Esophagus muscularis mucosa (tissue), 4 donors: ENCODE results near the gene KMT5B. TPM values are rescaled to one million over a fixed set of nuclear protein-coding genes. Genes with fewer than 3 reads are reported as not detected.

Source experiments
- DNase-seq: peaks from one replicate; pipeline ENCODE4 v3.0.0-alpha.2; 2017; ENCODE audit errors: extremely low spot score
- H3K27ac ChIP-seq, 4 donors: fragments of 200-600 bp; sonication (generic); replicated peaks in 1 of 4; 1 replicate in 3 of 4; 2 replicates in 1 of 4; pipeline ENCODE4 v1.5.1; 2016 to 2019; ENCODE audit warnings: mild to moderate bottlenecking in 1 of 4
- H3K27me3 ChIP-seq, 4 donors: fragments of 200-600 bp; sonication (generic); one replicate each; pipeline versions ENCODE4 v1.5.1 to v1.6.0; 2016 to 2019
- H3K36me3 ChIP-seq, 4 donors: fragments of 200-600 bp; sonication (generic); one replicate each; pipeline ENCODE4 v1.5.1; 2016 to 2019
- H3K4me1 ChIP-seq, 4 donors: fragments of 200-600 bp; sonication (generic); one replicate each; pipeline ENCODE4 v1.5.1; 2016 to 2019
- H3K4me3 ChIP-seq, 4 donors: fragments of 200-600 bp; sonication (generic); 1 replicate in 2 of 4; 2 replicates in 2 of 4; pipeline ENCODE4 v1.5.1; 2016 to 2019; ENCODE audit warnings: mild to moderate bottlenecking in 4 of 4, moderate library complexity in 1 of 4
- H3K9me3 ChIP-seq, 4 donors: fragments of 200-600 bp; sonication (generic); 1 replicate in 3 of 4; 2 replicates in 1 of 4; pipeline ENCODE4 v1.5.1; 2016 to 2019
- CTCF ChIP-seq, 3 experiments: fragments of 200-600 bp in 2 of 3; fragments of 450-650 bp in 1 of 3; sonication (generic) in 2 of 3; IDR thresholded peaks; one replicate each; pipeline ENCODE4 v1.5.1; 2017 to 2019; ENCODE audit warnings: antibody characterized with exemption in 3 of 3, mild to moderate bottlenecking in 2 of 3, moderate library complexity in 1 of 3
- EP300 ChIP-seq: sonication (generic); formaldehyde crosslinking; IDR thresholded peaks from one replicate; pipeline ENCODE4 v1.6.1; 2017; ENCODE audit warnings: antibody characterized with exemption
- POLR2A ChIP-seq: fragments of 450-650 bp; IDR thresholded peaks from one replicate; pipeline ENCODE4 v1.6.1; 2017; ENCODE audit warnings: antibody characterized with exemption, moderate library complexity, mild to moderate bottlenecking, low read depth
- POLR2AphosphoS5 ChIP-seq, 2 donors: sonication (generic); formaldehyde crosslinking; IDR thresholded peaks; one replicate each; pipeline ENCODE4 v1.6.1; 2017; ENCODE audit warnings: antibody characterized with exemption in 2 of 2
- WGBS: methylation state at CpG from one replicate; pipeline ENCODE4 v1.1.5; 2018; 5-methylcytosine and 5-hydroxymethylcytosine counted together
- intact Hi-C: fragments of 100-400 bp; cut with DNase I; formaldehyde crosslinking; loops from one replicate; pipeline ENCODE4 v1.15.1; 2023
- total RNA-seq, 4 donors: library from RNA; depleted of rRNA; stranded (reverse); fragments of >200 nt; gene quantifications; one replicate each; pipeline versions ENCODE4 v1.1.0 to v1.2.1, GENCODE V29; 2016

The KMT5B gene
- total RNA-seq, 4 donors from 2014 or later: 28.7 to 49.4 (median 43.3) TPM

GRCh38 chr11:68242616-68243015, 29.5 kb upstream of the KMT5B start:
- no peak for DNase-seq
- H3K27ac ChIP-seq: no peak overlapping the region
- H3K27me3 ChIP-seq: peaks cover 0 to 3% (median 0%) of the 10 kb centered on the region in 4 donors
- H3K9me3 ChIP-seq: no peaks in the 10 kb centered on the region
- H3K4me1 ChIP-seq: no peaks in the 10 kb centered on the region
- 92% methylated on average over 2 of the region's 2 CpGs for WGBS
- intact Hi-C loops: no loop called here
- H3K4me3 ChIP-seq: no peak overlapping the region
- H3K36me3 ChIP-seq: no peaks in the 10 kb centered on the region
- TF ChIP-seq EP300 (no peak), POLR2A (no peak), POLR2AphosphoS5 (IDR thresholded peaks at IDR 0.05) (no peak), CTCF (IDR thresholded peaks at IDR 0.05) (no peak)

GRCh38 chr11:68231621-68232020, 18.5 kb upstream of the KMT5B start:
- no peaks in the 10 kb centered on the region for H3K4me1 ChIP-seq
- no peak overlapping the region for H3K27ac ChIP-seq
- no peaks in the 10 kb centered on the region for H3K9me3 ChIP-seq
- intact Hi-C loops: no loop called here
- DNase-seq: no peak
- TF ChIP-seq POLR2A: no peak
- no peak for TF ChIP-seq CTCF (IDR thresholded peaks at IDR 0.05)
- TF ChIP-seq EP300: no peak
- no peak for TF ChIP-seq POLR2AphosphoS5 (IDR thresholded peaks at IDR 0.05)
- WGBS: 85% methylated on average over 7 of the region's 7 CpGs
- H3K36me3 ChIP-seq: no peaks in the 10 kb centered on the region
- H3K4me3 ChIP-seq: no peak overlapping the region
- no peaks in the 10 kb centered on the region for H3K27me3 ChIP-seq

GRCh38 chr11:68229601-68230000, 16.5 kb upstream of the KMT5B start:
- no peaks in the 10 kb centered on the region for H3K27me3 ChIP-seq
- H3K27ac ChIP-seq: no peak overlapping the region
- 66% methylated on average over 1 of the region's 1 CpG for WGBS
- no peak for TF ChIP-seq CTCF (IDR thresholded peaks at IDR 0.05)
- TF ChIP-seq POLR2A: no peak
- no peak for TF ChIP-seq EP300
- no peak for TF ChIP-seq POLR2AphosphoS5 (IDR thresholded peaks at IDR 0.05)
- intact Hi-C loops: no loop called here
- H3K9me3 ChIP-seq: no peaks in the 10 kb centered on the region
- DNase-seq: no peak
- no peaks in the 10 kb centered on the region for H3K36me3 ChIP-seq
- no peaks in the 10 kb centered on the region for H3K4me1 ChIP-seq
- H3K4me3 ChIP-seq: no peak overlapping the region

- H3K27ac ChIP-seq: no peak overlapping the region
- H3K9me3 ChIP-seq: no peaks in the 10 kb centered on the region
- TF ChIP-seq EP300 (no peak), POLR2A (no peak), POLR2AphosphoS5 (IDR thresholded peaks at IDR 0.05) (no peak), CTCF (IDR thresholded peaks at IDR 0.05) (no peak)
- H3K4me1 ChIP-seq: no peaks in the 10 kb centered on the region
- no peaks in the 10 kb centered on the region for H3K36me3 ChIP-seq
- no peak overlapping the region for H3K4me3 ChIP-seq
- intact Hi-C loops: no loop called here
- no peaks in the 10 kb centered on the region for H3K27me3 ChIP-seq
- WGBS: 95% methylated on average over 9 of the region's 9 CpGs
- DNase-seq: no peak
Observed at GRCh38 chr11:68226421-68226820, 13.3 kb upstream of the KMT5B start.

GRCh38 chr11:68224606-68225005, 11.5 kb upstream of the KMT5B start:
- intact Hi-C loops: no loop called here
- H3K36me3 ChIP-seq: no peaks in the 10 kb centered on the region
- 94% methylated on average over 11 of the region's 11 CpGs for WGBS

More at GRCh38 chr11:68224606-68225005, 11.5 kb upstream of the KMT5B start:
- no peaks in the 10 kb centered on the region for H3K9me3 ChIP-seq
- no peak overlapping the region for H3K27ac ChIP-seq
- no peak for TF ChIP-seq CTCF (IDR thresholded peaks at IDR 0.05)
- TF ChIP-seq POLR2AphosphoS5 (IDR thresholded peaks at IDR 0.05): no peak
- no peak for TF ChIP-seq EP300
- no peak for TF ChIP-seq POLR2A
- H3K27me3 ChIP-seq: no peaks in the 10 kb centered on the region
- no peaks in the 10 kb centered on the region for H3K4me1 ChIP-seq
- no peak for DNase-seq
- H3K4me3 ChIP-seq: no peak overlapping the region
